Bronchial epithelial cell (primary cell): Measurements from ENCODE around the gene MACROH2A1. TPM values are rescaled to one million over a fixed set of nuclear protein-coding genes. Genes with fewer than 3 reads are reported as not detected.

Experiments
- DNase-seq: peaks from one replicate; pipeline ENCODE4 v3.0.0-alpha.2; 2010; ENCODE audit warnings: low read depth
- FAIRE-seq: peaks from 2 replicates; lab custom pipeline; 2011; peaks lifted over from hg19 to GRCh38; lab: Jason Lieb, UNC
- H3K27me3 ChIP-seq: 2 replicates; pipeline ENCODE4 v1.5.1; 2011; ENCODE audit warnings: low read length; ENCODE audit not compliant: control insufficient read depth, insufficient read depth
- H3K36me3 ChIP-seq: 2 replicates; pipeline ENCODE4 v1.5.1; 2011; ENCODE audit warnings: low read length; ENCODE audit not compliant: control insufficient read depth, insufficient read depth
- H3K4me3 ChIP-seq: 2 replicates; pipeline ENCODE4 v1.5.1; 2011; ENCODE audit warnings: mild to moderate bottlenecking, low read depth, low read length, control low read depth
- total RNA-seq: library from RNA; depleted of rRNA; stranded (reverse); fragments of >200 nt; gene quantifications from 2 replicates; pipeline ENCODE4 v1.2.1, GENCODE V29; 2014
- TF ChIP-seq, protein P1 (sequence below): IDR thresholded peaks from 2 replicates; pipeline ENCODE4 v1.5.1; 2011; ENCODE audit warnings: mild to moderate bottlenecking, moderate library complexity, low read length, control low read depth, inconsistent platforms; ENCODE audit not compliant: insufficient read depth, severe bottlenecking

The MACROH2A1 gene
- total RNA-seq, 1 donor from 2014 or later: 257 TPM

DNA sequence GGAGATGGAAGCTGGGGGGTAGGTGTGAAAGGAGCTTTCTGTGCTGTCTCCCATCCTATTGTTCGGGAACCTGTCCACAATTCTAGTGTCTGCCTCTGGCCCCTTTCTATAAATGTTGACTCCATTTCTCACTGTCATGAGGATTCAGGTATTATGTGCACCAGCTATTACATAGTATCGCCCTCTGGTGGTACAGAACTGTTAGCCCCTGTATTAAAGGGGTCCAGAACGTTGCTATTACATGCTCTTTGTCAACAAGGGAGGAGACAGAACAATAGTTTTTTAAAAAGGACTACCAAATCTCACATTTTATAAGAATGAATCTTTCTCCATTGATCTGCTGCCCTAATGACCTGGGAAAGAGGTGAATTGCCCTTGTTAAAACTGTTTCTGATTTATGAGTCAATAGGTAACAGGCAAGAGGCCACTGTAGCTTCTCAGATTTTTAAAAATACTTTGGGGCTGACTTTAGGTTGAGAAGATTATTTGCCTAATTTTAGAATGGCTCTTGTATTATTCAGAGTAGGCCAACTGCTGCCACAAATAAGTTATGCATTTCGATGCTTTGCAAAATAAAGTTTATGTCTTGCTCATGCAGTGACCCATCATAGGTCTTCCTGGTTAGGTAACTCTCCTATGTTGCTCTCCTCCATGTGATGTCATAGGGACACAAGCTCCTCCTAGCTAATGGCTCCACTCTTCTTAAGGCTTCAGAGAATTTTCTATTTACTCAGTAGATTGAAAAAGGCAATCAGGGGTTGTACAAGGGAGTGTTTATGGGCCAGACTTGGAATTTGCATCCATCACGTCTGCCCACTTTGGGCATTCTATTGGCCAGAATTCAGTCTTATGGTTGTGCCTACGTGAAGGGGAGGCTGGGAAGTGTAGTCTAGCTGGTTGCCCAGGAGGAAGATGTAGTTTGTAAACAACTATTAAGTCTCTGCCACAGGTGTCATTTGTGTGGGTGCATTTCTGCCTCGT is 27.4 kb upstream of the MACROH2A1 start:
- H3K36me3 ChIP-seq: no peaks in the 10 kb centered on the region
- peak; percentile 68 for DNase-seq
- no peak for FAIRE-seq
- no peak overlapping the region for H3K4me3 ChIP-seq
- H3K27me3 ChIP-seq: no peaks in the 10 kb centered on the region
- TF ChIP-seq, protein P1, sequence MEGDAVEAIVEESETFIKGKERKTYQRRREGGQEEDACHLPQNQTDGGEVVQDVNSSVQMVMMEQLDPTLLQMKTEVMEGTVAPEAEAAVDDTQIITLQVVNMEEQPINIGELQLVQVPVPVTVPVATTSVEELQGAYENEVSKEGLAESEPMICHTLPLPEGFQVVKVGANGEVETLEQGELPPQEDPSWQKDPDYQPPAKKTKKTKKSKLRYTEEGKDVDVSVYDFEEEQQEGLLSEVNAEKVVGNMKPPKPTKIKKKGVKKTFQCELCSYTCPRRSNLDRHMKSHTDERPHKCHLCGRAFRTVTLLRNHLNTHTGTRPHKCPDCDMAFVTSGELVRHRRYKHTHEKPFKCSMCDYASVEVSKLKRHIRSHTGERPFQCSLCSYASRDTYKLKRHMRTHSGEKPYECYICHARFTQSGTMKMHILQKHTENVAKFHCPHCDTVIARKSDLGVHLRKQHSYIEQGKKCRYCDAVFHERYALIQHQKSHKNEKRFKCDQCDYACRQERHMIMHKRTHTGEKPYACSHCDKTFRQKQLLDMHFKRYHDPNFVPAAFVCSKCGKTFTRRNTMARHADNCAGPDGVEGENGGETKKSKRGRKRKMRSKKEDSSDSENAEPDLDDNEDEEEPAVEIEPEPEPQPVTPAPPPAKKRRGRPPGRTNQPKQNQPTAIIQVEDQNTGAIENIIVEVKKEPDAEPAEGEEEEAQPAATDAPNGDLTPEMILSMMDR: peak; percentile 71

DNA sequence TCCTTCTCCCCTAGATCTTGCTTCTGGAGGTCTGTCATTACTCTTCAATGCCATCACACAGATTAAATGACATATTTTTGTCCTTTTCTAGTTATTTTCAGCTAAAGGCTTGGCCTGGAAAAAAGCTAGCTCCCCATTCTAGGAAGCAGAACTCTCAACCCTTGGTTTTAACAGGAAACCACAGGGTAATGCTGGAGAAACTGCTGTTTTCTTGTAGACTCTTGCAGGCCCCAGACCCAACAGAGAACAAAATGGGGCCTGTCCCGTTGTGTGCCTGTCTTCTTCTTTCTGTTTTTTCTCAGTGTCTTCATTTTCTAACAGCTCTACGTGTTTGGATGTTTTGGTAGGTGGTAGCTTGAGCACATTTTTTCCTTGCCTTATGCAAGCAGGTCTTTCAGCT is 26.6 kb upstream of the MACROH2A1 start:
- Histone ChIP-seq H3K4me3 (no peak overlapping the region), H3K36me3 (no peaks in the 10 kb centered on the region), H3K27me3 (no peaks in the 10 kb centered on the region)
- TF ChIP-seq, protein P1: no peak
- no peak for FAIRE-seq
- DNase-seq: no peak

DNA sequence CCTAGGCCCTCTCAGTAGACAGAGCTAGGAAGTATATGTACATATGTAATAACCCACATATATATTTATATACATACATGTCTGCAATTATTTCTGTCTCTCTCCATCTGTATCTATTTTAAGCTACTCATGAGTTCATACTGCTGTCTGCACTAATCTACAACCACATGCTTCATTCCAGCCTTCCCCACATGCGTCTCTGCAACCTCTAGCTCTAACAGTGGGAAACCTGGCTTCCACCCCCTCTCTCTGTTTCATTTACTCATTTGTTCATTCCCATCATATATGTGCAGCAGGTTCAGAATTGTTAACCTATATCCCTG is 24.8 kb upstream of the MACROH2A1 start:
- DNase-seq (no peak), FAIRE-seq (no peak)
- H3K4me3 ChIP-seq: no peak overlapping the region
- H3K36me3 ChIP-seq: no peaks in the 10 kb centered on the region
- no peaks in the 10 kb centered on the region for H3K27me3 ChIP-seq
- TF ChIP-seq, protein P1: no peak

DNA sequence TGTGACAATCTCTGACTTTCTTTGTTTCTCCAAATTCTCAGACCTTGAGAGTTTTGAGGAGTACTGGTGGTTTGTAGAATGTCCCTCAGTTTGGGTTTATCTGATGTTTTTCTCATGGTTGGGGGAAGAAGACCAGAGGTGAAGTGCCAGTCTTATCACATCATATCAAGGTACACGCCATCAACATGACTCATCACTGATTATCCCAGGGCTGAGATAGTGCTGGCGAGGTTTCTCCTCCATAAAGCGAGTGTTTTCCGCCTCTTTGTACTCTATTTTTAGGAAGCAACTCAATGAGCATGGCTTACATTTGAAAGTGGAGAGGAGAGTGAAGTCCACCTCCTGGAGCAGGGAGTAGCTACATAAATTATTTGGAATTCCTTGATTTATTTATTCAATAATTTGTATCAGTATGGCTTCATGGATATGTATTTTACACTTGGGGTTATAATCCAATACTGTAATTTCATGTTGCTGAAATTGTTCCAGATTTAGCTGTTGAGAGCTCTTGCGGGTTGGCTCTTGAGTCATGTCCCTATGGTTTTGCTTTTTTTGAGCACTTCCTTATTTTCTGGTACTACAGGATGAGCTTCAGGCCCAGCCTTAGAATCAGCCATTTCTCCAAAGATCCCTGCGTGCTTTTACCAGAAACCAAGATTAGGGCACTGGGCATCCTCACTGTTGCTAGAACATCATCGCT is 24.3 kb upstream of the MACROH2A1 start:
- Histone ChIP-seq H3K36me3 (no peaks in the 10 kb centered on the region), H3K4me3 (no peak overlapping the region), H3K27me3 (no peaks in the 10 kb centered on the region)
- FAIRE-seq (no peak), DNase-seq (peak; percentile 21)
- TF ChIP-seq, protein P1: no peak

DNA sequence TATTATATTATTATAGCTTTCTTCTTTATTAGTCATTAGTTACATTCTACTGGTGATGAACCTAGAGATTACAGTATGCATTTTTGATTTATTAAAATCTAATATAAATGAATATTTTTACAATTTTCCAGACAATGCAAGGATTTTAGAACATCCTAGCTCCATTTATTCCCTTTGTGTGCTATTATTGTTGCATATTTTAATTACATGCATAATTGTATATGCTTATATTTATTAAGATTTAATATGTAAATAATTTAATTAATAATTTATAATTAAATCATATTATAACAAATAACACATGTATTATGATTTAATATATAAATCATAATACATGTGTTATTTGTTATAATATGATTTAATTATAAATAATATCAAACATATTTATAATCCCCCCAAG is 23.4 kb upstream of the MACROH2A1 start:
- no peaks in the 10 kb centered on the region for H3K36me3 ChIP-seq
- no peaks in the 10 kb centered on the region for H3K27me3 ChIP-seq
- no peak for FAIRE-seq
- no peak for DNase-seq
- H3K4me3 ChIP-seq: no peak overlapping the region
- TF ChIP-seq, protein P1: no peak
